GM19239 (cell line): Measurements from ENCODE around the gene ADGRV1.

ENCODE experiments used
- DNase-seq: peaks from one replicate; pipeline ENCODE4 v3.0.0; 2011; ENCODE audit warnings: low spot score; ENCODE audit not compliant: insufficient read length
- FAIRE-seq: peaks from 2 replicates; lab custom pipeline; 2011; peaks lifted over from hg19 to GRCh38; lab: Jason Lieb, UNC

ADGRV1 gene

GRCh38 chr5:90849939-90850338 is 291.3 kb downstream of the ADGRV1 start:
- no peak for FAIRE-seq
- no peak for DNase-seq

- FAIRE-seq, result no peak
- DNase-seq, result no peak
Observed at GRCh38 chr5:90852531-90852930, 293.9 kb downstream of the ADGRV1 start.

GRCh38 chr5:90853750-90854149 is 295.2 kb downstream of the ADGRV1 start:
- DNase-seq, result no peak
- FAIRE-seq, result no peak

- FAIRE-seq (no peak), DNase-seq (no peak)
Observed at GRCh38 chr5:90854169-90854568, 295.6 kb downstream of the ADGRV1 start.

GRCh38 chr5:90855296-90856010 is 296.9 kb downstream of the ADGRV1 start:
- DNase-seq (no peak), FAIRE-seq (no peak)

- no peak for FAIRE-seq
- no peak for DNase-seq
Observed at GRCh38 chr5:90861843-90862586, 303.4 kb downstream of the ADGRV1 start.

GRCh38 chr5:90865180-90865579 is 306.6 kb downstream of the ADGRV1 start:
- FAIRE-seq (no peak), DNase-seq (no peak)

GRCh38 chr5:90866333-90866732 is 307.7 kb downstream of the ADGRV1 start:
- peak; percentile 8 for DNase-seq
- peak; percentile 23 for FAIRE-seq

- no peak for DNase-seq
- FAIRE-seq, result no peak
Observed at GRCh38 chr5:90866915-90867731, 308.5 kb downstream of the ADGRV1 start.

- DNase-seq, result no peak
- FAIRE-seq, result no peak
Observed at GRCh38 chr5:90868799-90869198, 310.2 kb downstream of the ADGRV1 start.

GRCh38 chr5:90871391-90871991 is 312.9 kb downstream of the ADGRV1 start:
- FAIRE-seq (no peak), DNase-seq (no peak)

- DNase-seq (no peak), FAIRE-seq (no peak)
Observed at GRCh38 chr5:90873033-90873517, 314.5 kb downstream of the ADGRV1 start.

GRCh38 chr5:90874066-90874465 is 315.5 kb downstream of the ADGRV1 start:
- no peak for DNase-seq
- no peak for FAIRE-seq

GRCh38 chr5:90875456-90875855 is 316.9 kb downstream of the ADGRV1 start:
- FAIRE-seq, result peak; percentile 21
- DNase-seq, result no peak

GRCh38 chr5:90876366-90876765 is 317.8 kb downstream of the ADGRV1 start:
- DNase-seq (no peak), FAIRE-seq (no peak)

GRCh38 chr5:90877049-90877448 is 318.5 kb downstream of the ADGRV1 start:
- DNase-seq (no peak), FAIRE-seq (no peak)

- FAIRE-seq, result no peak
- no peak for DNase-seq
Observed at GRCh38 chr5:90878081-90878480, 319.5 kb downstream of the ADGRV1 start.

GRCh38 chr5:90878549-90879196 is 320.1 kb downstream of the ADGRV1 start:
- no peak for DNase-seq
- no peak for FAIRE-seq

GRCh38 chr5:90881626-90882150 is 323.1 kb downstream of the ADGRV1 start:
- DNase-seq, result no peak
- no peak for FAIRE-seq

GRCh38 chr5:90882448-90882847 is 323.9 kb downstream of the ADGRV1 start:
- FAIRE-seq (no peak), DNase-seq (no peak)
